Thoracic aorta (tissue), 2 donors: ENCODE measurements around the gene CRB2. TPM values are rescaled to one million over a fixed set of nuclear protein-coding genes. Genes with fewer than 3 reads are reported as not detected.
"Not testable (repeated sequence)": the region's sequence is repeated elsewhere in the genome, so short reads cannot be mapped to it uniquely, and the experiment has no call there.

ENCODE experiments used
- ATAC-seq: fragments of 150-250 bp; one replicate; pipeline ENCODE4 v1.8.0; 2017; ENCODE audit warnings: low read depth; ENCODE audit not compliant: insufficient number of reproducible peaks, low FRiP score
- DNase-seq: peaks from one replicate; pipeline ENCODE4 v3.0.0-alpha.2; 2020; ENCODE audit warnings: low spot score
- H3K27ac ChIP-seq, 2 donors: fragments of 200-600 bp; sonication (generic); 1 replicate in 1 of 2; 2 replicates in 1 of 2; pipeline ENCODE4 v1.5.1; 2016; ENCODE audit warnings: mild to moderate bottlenecking in 2 of 2, moderate library complexity in 2 of 2
- H3K27me3 ChIP-seq: fragments of 200-600 bp; sonication (generic); replicated peaks from 2 replicates; pipeline ENCODE4 v1.6.0; 2016; ENCODE audit warnings: mild to moderate bottlenecking; ENCODE audit not compliant: insufficient read depth
- H3K36me3 ChIP-seq: fragments of 200-600 bp; sonication (generic); one replicate; pipeline ENCODE4 v1.5.1; 2016
- H3K4me1 ChIP-seq, 2 donors: fragments of 200-600 bp; sonication (generic); 1 replicate in 1 of 2; 2 replicates in 1 of 2; pipeline versions ENCODE4 v1.5.1 to v1.6.0; 2016; ENCODE audit warnings: low read depth in 2 of 2, mild to moderate bottlenecking in 1 of 2; ENCODE audit not compliant: control insufficient read depth in 1 of 2
- H3K4me3 ChIP-seq: fragments of 200-600 bp; sonication (generic); 2 replicates; pipeline ENCODE4 v1.5.1; 2016; ENCODE audit warnings: mild to moderate bottlenecking
- H3K9me3 ChIP-seq: fragments of 200-600 bp; sonication (generic); 2 replicates; pipeline ENCODE4 v1.5.1; 2016
- total RNA-seq, 2 donors: library from RNA; depleted of rRNA; stranded (reverse); fragments of >200 nt; gene quantifications; one replicate each; pipeline versions ENCODE4 v1.1.0 to v1.2.3, GENCODE V29; 2016
- TF ChIP-seq, protein P1 (sequence below): fragments of 200-600 bp; sonication (generic); IDR thresholded peaks from one replicate; pipeline ENCODE4 v1.5.1; 2019; ENCODE audit warnings: antibody characterized with exemption

Gene CRB2
- total RNA-seq, 2 donors from 2014 or later = not detected

DNA sequence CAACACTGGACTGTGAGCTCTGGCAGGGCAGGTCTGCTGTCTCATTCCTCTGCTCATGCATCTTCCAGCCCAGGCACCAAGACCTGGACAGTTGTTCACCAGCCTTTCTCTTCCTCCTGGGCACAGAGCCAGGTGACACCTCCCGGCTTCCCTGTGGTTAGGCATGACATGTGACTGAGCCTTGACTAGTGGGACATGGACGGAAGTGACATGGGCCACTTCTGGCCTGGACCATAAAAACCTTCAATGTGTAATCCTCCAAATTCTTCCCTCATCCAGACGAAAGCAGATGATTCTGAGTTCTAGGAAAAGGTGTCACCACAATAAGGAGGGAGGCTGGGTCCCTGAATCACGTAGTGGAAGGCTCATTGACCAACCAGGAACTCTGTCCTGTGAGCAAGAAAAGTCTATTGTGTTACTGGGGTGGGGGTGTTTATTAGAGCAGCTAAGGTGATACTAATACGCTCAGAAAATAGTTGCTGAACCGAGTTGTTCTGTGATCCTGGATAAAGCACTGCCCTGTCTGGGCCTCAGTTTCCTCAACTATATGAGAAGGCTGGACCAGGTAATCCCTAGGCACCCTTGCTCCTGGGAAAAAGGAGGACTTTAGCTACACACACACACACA lies 26.6 kb upstream of the CRB2 start:
- DNase-seq (no peak), ATAC-seq (no peak)
- Histone ChIP-seq H3K9me3 (no peaks in the 10 kb centered on the region), H3K4me1 (no peaks in the 10 kb centered on the region), H3K36me3 (no peaks in the 10 kb centered on the region), H3K27me3 (no peaks in the 10 kb centered on the region), H3K4me3 (no peak overlapping the region), H3K27ac (no peak overlapping the region)
- TF ChIP-seq, protein P1, sequence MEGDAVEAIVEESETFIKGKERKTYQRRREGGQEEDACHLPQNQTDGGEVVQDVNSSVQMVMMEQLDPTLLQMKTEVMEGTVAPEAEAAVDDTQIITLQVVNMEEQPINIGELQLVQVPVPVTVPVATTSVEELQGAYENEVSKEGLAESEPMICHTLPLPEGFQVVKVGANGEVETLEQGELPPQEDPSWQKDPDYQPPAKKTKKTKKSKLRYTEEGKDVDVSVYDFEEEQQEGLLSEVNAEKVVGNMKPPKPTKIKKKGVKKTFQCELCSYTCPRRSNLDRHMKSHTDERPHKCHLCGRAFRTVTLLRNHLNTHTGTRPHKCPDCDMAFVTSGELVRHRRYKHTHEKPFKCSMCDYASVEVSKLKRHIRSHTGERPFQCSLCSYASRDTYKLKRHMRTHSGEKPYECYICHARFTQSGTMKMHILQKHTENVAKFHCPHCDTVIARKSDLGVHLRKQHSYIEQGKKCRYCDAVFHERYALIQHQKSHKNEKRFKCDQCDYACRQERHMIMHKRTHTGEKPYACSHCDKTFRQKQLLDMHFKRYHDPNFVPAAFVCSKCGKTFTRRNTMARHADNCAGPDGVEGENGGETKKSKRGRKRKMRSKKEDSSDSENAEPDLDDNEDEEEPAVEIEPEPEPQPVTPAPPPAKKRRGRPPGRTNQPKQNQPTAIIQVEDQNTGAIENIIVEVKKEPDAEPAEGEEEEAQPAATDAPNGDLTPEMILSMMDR = no peak

DNA sequence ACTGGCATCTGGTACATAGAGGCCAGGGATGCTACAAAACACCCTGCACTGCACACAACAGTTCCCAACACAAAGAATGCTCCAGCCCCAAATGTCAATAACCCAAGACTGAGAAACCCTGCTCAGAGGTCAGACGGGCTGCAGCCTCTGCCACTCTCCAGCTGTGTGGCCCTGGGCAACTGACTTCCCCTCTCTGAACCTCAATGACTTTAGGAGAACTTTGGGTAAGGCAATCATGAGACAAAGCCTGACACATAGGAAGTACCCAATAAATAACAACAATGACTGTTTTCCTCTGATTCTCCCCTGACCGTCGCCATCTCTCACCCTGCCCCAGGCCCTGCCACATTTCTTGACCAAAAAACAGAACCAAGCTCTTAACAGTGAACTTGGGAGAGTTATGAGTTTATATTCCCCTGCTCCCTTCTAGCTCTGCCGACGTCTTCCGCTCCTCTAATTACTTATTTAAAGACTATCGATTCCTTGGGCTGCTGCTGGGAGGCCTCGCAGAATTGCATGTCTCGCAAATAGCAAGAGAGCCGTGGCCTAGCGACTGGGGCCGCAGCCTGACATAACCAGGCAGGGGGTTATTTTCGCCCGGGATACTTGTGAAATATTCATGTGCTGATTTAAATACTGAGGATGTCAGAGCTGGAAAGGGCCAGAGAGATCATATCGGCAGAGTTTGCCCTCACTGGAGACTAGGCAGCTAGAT lies 24.5 kb upstream of the CRB2 start:
- TF ChIP-seq, protein P1 = no peak
- H3K4me3 ChIP-seq = no peak overlapping the region
- DNase-seq (no peak), ATAC-seq (no peak)
- H3K9me3 ChIP-seq = no peaks in the 10 kb centered on the region
- H3K4me1 ChIP-seq = peaks cover 0 to 3% of the 10 kb centered on the region in 2 donors
- no peak overlapping the region for H3K27ac ChIP-seq
- no peaks in the 10 kb centered on the region for H3K36me3 ChIP-seq
- H3K27me3 ChIP-seq = no peaks in the 10 kb centered on the region

DNA sequence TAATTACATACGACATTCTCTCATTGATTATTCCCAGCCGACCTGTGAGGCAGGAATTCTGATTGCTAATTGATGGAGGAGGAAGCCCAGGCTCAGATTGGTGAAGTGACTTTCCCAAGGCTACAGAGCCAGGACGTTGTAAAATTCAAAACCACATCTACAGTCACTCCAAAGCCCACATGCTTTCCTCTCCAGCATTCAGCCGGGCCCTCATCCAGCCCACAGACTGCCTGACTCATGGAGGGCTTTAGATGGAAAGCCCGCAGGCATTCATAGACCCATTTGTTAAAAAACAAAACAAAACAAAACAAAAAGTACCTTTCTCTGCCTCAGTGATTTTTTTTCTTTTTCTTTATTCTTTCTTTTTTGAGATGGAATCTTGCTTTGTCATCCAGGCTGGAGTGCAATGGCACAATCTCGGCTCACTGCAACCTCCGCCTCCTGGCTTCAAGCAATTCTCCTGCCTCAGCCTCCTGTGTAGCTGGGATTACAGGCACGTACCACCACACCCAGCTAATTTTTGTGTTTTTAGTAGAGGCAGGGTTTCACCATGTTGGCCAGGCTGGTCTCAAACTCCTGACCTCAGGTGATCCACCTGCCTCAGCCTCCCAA lies 22.8 kb upstream of the CRB2 start:
- not testable (repeated sequence) for H3K9me3 ChIP-seq, H3K4me3 ChIP-seq, H3K27me3 ChIP-seq, DNase-seq, H3K4me1 ChIP-seq, ATAC-seq, H3K36me3 ChIP-seq, H3K27ac ChIP-seq

DNA sequence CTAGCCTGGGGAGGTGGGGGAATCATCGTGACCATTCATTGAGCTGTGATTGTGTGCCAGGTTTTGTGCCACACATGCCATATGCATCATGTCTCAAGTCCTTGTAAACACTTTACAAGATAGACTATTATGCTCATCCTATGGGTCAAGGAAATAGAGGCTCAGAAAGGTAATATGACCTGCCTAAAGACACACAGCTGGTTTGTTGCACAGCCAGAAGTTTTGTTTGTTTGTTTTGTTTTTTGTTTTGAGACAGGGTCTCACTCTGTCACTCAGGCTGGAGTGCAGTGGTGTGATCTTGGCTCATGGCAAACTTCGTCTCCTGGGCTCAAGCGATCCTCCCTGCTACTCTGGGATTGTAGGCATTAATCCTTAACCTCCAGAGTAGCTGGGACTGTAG lies 21.4 kb upstream of the CRB2 start:
- TF ChIP-seq, protein P1 = no peak
- Histone ChIP-seq H3K4me3 (no peak overlapping the region), H3K27me3 (no peaks in the 10 kb centered on the region), H3K9me3 (no peaks in the 10 kb centered on the region), H3K36me3 (no peaks in the 10 kb centered on the region), H3K4me1 (peaks cover 5 to 12% of the 10 kb centered on the region in 2 donors), H3K27ac (no peak overlapping the region)
- ATAC-seq = no peak
- DNase-seq = no peak

DNA sequence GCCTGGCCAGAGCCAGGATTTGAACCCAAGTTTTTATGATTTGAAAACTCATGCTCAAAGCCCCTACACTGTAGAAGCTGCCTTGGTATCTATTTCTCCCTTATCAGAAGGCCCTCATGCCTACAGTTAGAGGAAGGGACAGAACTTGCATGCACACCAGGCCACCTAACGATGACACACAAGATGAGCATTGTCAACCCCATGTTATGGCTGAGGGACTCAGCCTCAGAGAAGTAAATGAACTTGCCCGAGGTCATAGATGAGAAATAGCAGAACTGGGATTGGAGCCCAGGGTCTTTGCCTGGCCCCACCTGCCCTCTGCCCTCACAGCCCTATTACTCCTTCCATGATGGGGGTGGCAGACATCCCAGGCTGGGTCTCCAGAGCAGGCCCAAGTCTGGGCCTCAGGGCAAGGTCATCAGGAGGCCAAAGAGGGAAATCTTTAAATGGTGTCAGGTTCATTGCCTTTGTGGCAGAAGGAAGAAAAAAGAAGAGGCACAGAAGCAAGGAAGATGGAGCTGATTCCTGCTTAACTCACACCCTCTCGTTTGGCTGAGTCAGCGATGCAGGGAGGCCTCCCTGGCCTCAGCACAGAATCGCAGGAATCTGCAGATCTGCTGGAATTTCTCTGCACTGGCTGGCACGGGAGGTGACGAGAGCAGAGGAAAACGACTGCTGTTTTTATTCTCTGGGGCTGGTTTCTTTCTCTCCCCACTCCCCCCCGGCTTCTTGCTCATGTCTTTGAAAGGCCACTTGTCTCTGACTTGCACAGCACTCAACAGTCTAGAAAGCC lies 20.6 kb upstream of the CRB2 start:
- Histone ChIP-seq H3K9me3 (no peaks in the 10 kb centered on the region), H3K27me3 (no peaks in the 10 kb centered on the region), H3K36me3 (no peaks in the 10 kb centered on the region), H3K4me1 (peaks cover 9 to 19% of the 10 kb centered on the region in 2 donors), H3K27ac (no peak overlapping the region), H3K4me3 (no peak overlapping the region)
- ATAC-seq = no peak
- no peak for DNase-seq
- TF ChIP-seq, protein P1 = no peak
